ENCODE data around the gene BOLA1. TPM values are rescaled to one million over a fixed set of nuclear protein-coding genes. Genes with fewer than 3 reads are reported as not detected.

The BOLA1 gene
- polyA plus RNA-seq, 1 donor = 14.4 TPM

- peak; percentile 94 for DNase-seq
Observed at GRCh38 chr1:149887456-149888246, 11.7 kb upstream of the BOLA1 start.

- DNase-seq = peak; percentile 89
Observed at GRCh38 chr1:149888247-149888998, 10.9 kb upstream of the BOLA1 start.

GRCh38 chr1:149888999-149889289, 10.4 kb upstream of the BOLA1 start:
- peak; percentile 54 for DNase-seq

DNA sequence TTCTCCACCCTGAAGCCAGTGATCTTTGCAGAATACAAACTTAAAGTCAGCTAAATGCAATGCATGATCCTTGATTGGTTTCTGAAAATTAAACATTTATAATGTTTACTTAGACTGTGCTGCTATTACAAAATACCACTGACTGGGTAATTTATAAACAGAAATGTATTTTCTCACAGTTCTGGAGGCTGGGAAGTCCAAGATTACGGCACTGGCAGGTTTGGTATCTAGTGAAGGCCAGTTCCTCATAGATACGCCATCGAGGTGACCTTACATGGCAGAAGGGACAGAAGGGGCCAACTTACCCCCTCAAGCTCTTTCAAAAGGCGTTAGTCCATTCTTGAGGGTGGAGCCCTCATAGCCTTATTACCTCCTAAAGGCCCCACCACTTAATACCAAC, 2.8 kb upstream of the BOLA1 start:
- no peak for DNase-seq

GRCh38 chr1:149903836-149904491, 4.6 kb downstream of the BOLA1 start:
- no peak for DNase-seq

DNA sequence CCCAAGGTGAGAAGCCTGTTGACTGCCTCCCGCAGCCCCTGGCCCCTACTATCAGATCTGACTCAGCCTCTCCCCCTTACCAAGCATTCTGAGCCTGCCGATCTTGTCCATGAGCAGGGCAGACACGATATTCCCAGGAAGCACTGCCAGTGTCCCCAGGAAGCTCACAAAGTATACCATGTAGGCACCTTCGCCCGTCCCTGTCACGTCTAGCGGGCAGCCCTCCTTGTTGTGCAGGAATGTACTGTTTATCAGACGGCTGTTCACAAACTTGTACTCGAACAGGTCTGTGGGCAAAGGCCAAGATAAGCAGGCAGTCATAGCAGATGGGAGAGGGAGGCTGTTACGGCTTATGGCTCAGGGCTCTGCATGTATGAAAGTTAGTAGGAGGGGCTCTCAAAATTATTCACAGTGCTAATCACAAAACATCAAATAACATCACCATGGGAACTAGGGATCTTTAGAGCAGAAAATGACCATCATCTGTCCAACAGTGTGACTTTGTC, 7.3 kb downstream of the BOLA1 start:
- no peak for DNase-seq

DNA sequence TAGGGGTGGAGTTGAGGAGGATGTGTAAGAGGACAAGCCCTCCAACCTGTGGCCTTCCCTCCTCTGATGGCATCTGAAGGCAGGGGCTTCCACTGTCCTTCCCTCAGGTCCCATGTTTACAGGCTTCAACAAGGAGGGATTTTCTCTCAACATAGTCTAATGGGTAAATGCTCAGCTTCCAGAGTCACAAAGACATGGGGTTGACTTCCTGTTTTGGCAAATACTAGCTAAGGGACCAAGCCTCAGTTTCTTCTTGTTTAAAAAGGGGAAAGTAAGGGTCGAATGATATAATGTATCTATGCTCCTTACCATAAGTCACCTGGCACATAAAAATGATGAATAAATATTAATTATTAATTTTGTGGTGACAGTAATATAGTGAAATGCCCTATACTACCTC, 15.2 kb downstream of the BOLA1 start:
- DNase-seq = no peak

GRCh38 chr1:149915429-149916192, 16.2 kb downstream of the BOLA1 start:
- no peak for DNase-seq

GRCh38 chr1:149916193-149916897, 17.0 kb downstream of the BOLA1 start:
- DNase-seq = no peak

GRCh38 chr1:149916898-149917252, 17.5 kb downstream of the BOLA1 start:
- no peak for DNase-seq

DNA sequence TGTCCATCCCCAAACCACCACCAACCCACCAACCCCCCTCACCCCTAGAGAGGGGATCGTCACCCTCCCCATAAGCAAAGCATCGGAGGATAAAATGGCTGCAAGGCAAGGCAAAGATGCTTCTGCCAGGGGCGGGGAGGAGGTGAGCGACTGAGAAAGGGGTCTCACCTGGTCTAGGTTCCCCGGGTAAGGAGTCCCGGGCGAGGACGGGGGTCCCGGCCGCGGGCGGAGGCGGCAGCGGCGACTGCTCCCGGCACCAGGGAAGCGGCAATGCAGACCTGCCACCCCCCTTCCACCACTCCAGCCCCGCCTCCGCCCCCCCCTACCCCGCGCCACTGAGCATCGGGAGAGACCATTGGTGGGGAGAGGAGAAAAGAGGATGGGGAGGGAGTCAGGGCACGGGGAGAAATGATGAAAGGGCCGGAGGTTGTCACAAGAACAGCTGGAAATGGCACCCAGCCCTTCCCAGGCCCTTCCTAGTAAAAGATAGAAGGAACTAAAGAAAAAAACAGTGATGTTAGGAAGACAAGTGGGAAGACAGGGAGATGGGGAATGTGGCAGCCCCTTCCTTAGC, 18.3 kb downstream of the BOLA1 start, which contains the start of gene SV2A:
Gene SV2A, minus strand, starts transcription at position 274 of the 574 bp plus-strand sequence. CDS start 4,004 bp downstream, outside the sequence.
- DNase-seq = peak; percentile 57

- DNase-seq = no peak
Observed at GRCh38 chr1:149923626-149924025, 24.3 kb downstream of the BOLA1 start.

GRCh38 chr1:149925345-149925744, 26.0 kb downstream of the BOLA1 start:
- DNase-seq = no peak

DNA sequence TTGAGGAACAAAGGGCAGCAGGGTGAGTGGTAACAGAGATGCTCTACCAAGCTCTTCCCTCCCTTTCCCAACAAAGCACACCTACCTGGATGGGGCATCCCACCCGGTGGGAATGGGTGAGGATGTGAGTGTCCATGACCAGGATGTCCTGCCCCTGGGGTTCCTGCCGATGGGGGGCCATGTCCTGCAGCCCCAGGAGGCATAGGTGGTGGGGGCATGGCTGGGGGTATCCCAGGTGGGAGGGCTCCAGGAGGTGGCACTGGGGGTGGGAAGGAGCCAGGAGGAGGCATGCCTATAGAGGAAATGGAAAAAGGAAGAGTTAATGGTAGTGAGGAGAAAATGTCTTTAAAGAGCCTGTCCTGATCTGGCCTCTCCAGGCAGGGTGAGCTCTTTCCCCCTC, 26.4 kb downstream of the BOLA1 start:
- no peak for DNase-seq

GRCh38 chr1:149926296-149926695, 26.9 kb downstream of the BOLA1 start:
- DNase-seq = no peak

DNA sequence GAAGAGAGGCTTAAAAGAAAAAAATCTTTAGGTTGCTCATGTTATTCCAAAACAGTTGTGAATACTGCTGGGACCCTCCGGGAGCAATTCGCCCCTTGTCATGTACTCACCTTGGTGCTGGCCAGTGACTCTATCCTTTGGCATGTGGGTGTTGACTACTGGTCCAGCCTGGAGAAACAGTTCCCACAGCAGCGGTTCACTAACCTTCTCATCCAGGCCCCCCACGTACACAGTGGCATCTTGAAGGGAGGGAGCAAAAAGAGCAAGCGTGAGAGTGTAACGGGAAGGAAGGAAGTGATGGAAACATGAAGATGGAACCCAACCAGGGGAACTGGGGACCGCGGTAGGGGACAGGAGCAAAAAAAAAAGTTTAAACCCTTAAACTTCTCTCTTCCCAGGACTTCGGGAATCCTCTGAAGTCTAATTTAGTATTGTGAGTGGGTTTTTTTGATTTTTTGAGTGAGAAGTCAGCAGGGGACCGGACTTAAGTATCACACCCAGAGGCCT, 27.7 kb downstream of the BOLA1 start:
- DNase-seq = no peak

GRCh38 chr1:149927563-149928400, 28.4 kb downstream of the BOLA1 start, which contains the start of gene SF3B4:
SF3B4 (minus strand) TSS chr1:149927803; CDS start chr1:149927759, 44 bp downstream.
- DNase-seq = peak; percentile 96

DNA sequence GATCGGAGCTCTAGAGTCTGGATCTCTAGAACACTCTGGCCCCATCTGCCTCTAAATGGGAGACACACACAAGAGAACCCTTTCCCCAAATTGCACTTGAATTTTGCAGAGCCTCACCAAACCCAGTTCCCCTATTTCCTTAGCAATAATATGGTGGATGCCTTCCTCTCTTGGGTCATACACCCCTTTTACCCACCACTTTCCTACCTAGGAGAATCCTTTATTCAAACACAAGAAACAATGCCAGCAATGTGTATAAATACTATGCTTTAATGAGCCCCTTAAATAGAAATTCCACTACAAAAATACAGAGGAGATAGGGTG, 29.0 kb downstream of the BOLA1 start:
- no peak for DNase-seq

DNA sequence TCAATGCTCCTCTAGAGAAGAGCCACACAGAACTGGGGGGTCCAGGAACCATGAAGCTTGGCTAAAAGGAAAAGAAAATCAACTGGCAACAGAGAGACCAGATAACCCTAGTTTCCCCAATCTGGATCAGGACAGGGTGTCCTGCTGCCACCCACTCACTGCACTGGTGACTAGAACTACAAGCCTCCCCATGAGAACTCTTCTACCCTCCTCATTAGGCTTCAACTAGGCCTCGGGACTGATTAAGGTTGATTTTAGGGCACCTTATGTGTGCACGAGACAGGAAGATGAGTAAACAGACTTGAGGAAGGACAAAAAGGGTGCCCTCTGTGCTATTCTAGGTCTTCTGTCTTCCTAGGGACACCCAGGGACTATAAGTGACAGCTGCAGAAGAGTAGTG, 30.5 kb downstream of the BOLA1 start:
- no peak for DNase-seq

GRCh38 chr1:149931212-149931790, 31.9 kb downstream of the BOLA1 start:
- DNase-seq = no peak

Measured in hindlimb muscle (tissue), 1 donor.